CD8-positive, alpha-beta memory T cell (primary cell): ENCODE data around the gene SYMPK. TPM values are rescaled to one million over a fixed set of nuclear protein-coding genes. Genes with fewer than 3 reads are reported as not detected.

Experiments used
- polyA plus RNA-seq: library from polyadenylated mRNA; unstranded; fragments of 300-500 nt; fragmentation: Illumina TruSeq; gene quantifications from one replicate; pipeline ENCODE4 v1.2.3, GENCODE V29; 2021
- total RNA-seq, 2 experiments: library from RNA; stranded (reverse); gene quantifications; one replicate each; pipeline ENCODE4 v1.2.3, GENCODE V29; 2021

SYMPK gene
- total and polyA plus RNA-seq, 3 experiments from 2014 or later, result 17.5 to 119 (median 116) TPM

Other genes with a start within 250 kb of the SYMPK start
- gene EML2, start 223.8 kb downstream of the SYMPK start, total RNA-seq, result 100 to 1,000 TPM; 122 to 128 TPM
- 18.8 TPM for gene EML2, start 223.8 kb downstream of the SYMPK start, polyA plus RNA-seq
- gene GIPR, start 194.9 kb downstream of the SYMPK start, total RNA-seq, result 1 to 10 TPM; 1.7 to 1.9 TPM
- 0.21 TPM for gene GIPR, start 194.9 kb downstream of the SYMPK start, polyA plus RNA-seq
- 100 to 1,000 TPM; 738 to 747 TPM for gene SNRPD2, start 171.2 kb downstream of the SYMPK start, total RNA-seq
- gene SNRPD2, start 171.2 kb downstream of the SYMPK start, polyA plus RNA-seq, result 1,016 TPM
- gene QPCTL, start 170.5 kb downstream of the SYMPK start, total RNA-seq, result 10 to 100 TPM; 11.3 to 11.5 TPM
- gene QPCTL, start 170.5 kb downstream of the SYMPK start, polyA plus RNA-seq, result 2.0 TPM
- 10 to 100 TPM; 25.2 to 30.4 TPM for gene FBXO46, start 132.3 kb downstream of the SYMPK start, total RNA-seq
- 21.1 TPM for gene FBXO46, start 132.3 kb downstream of the SYMPK start, polyA plus RNA-seq
- gene MEIOSIN, start 129.7 kb downstream of the SYMPK start, total RNA-seq, result not detected
- gene MEIOSIN, start 129.7 kb downstream of the SYMPK start, polyA plus RNA-seq, result not detected
- 1 to 10 TPM; 2.5 to 2.6 TPM for gene SIX5, start 93.9 kb downstream of the SYMPK start, total RNA-seq
- gene SIX5, start 93.9 kb downstream of the SYMPK start, polyA plus RNA-seq, result 0.23 TPM
- gene DMPK, start 80.7 kb downstream of the SYMPK start, total RNA-seq, result 10 to 100 TPM; 27.1 to 28.2 TPM
- gene DMPK, start 80.7 kb downstream of the SYMPK start, polyA plus RNA-seq, result 1.6 TPM
- gene DMWD, start 70.3 kb downstream of the SYMPK start, total RNA-seq, result 10 to 100 TPM; 57.6 to 62.9 TPM
- gene DMWD, start 70.3 kb downstream of the SYMPK start, polyA plus RNA-seq, result 25.6 TPM
- under 1 TPM; 0.16 to 0.22 TPM for gene RSPH6A, start 47.8 kb downstream of the SYMPK start, total RNA-seq
- not detected for gene RSPH6A, start 47.8 kb downstream of the SYMPK start, polyA plus RNA-seq
- under 1 TPM; 0.59 to 0.62 TPM for gene FOXA3, start 1.2 kb upstream of the SYMPK start, total RNA-seq
- gene FOXA3, start 1.2 kb upstream of the SYMPK start, polyA plus RNA-seq, result not detected
- gene IRF2BP1, start 23.0 kb upstream of the SYMPK start, total RNA-seq, result 10 to 100 TPM; 17.9 to 18.6 TPM
- 8.5 TPM for gene IRF2BP1, start 23.0 kb upstream of the SYMPK start, polyA plus RNA-seq
- gene MYPOP, start 39.5 kb upstream of the SYMPK start, total RNA-seq, result 1 to 10 TPM; 4.9 to 5.8 TPM
- gene MYPOP, start 39.5 kb upstream of the SYMPK start, polyA plus RNA-seq, result 0.46 TPM
- not detected for gene NANOS2, start 51.6 kb upstream of the SYMPK start, total RNA-seq
- not detected for gene NANOS2, start 51.6 kb upstream of the SYMPK start, polyA plus RNA-seq
- gene NOVA2, start 110.7 kb upstream of the SYMPK start, total RNA-seq, result not detected
- not detected for gene NOVA2, start 110.7 kb upstream of the SYMPK start, polyA plus RNA-seq
- 10 to 100 TPM; 20.0 to 23.3 TPM for gene CCDC61, start 132.3 kb upstream of the SYMPK start, total RNA-seq
- 13.8 TPM for gene CCDC61, start 132.3 kb upstream of the SYMPK start, polyA plus RNA-seq
- gene PGLYRP1, start 159.9 kb upstream of the SYMPK start, total RNA-seq, result not detected
- not detected for gene PGLYRP1, start 159.9 kb upstream of the SYMPK start, polyA plus RNA-seq
- gene IGFL4, start 177.9 kb upstream of the SYMPK start, total RNA-seq, result not detected
- not detected for gene IGFL4, start 177.9 kb upstream of the SYMPK start, polyA plus RNA-seq